Suprapubic skin (tissue), 4 donors: ENCODE measurements around the gene ICA1. TPM values are rescaled to one million over a fixed set of nuclear protein-coding genes. Genes with fewer than 3 reads are reported as not detected.
"Not testable (repeated sequence)": the region's sequence is repeated elsewhere in the genome, so short reads cannot be mapped to it uniquely, and the experiment has no call there.

Experiments
- DNase-seq, 2 donors: peaks; one replicate each; pipeline ENCODE4 v3.0.0-alpha.2; 2019; ENCODE audit warnings: low spot score in 2 of 2
- H3K27ac ChIP-seq: fragments of 200-600 bp; sonication (generic); one replicate; pipeline ENCODE4 v1.5.1; 2019
- H3K27me3 ChIP-seq: fragments of 200-600 bp; sonication (generic); one replicate; pipeline ENCODE4 v1.5.1; 2019
- H3K36me3 ChIP-seq: fragments of 200-600 bp; sonication (generic); one replicate; pipeline ENCODE4 v1.5.1; 2019
- H3K4me1 ChIP-seq: fragments of 200-600 bp; sonication (generic); one replicate; pipeline ENCODE4 v1.5.1; 2019
- H3K4me3 ChIP-seq: fragments of 200-600 bp; sonication (generic); one replicate; pipeline ENCODE4 v1.5.1; 2019; ENCODE audit warnings: mild to moderate bottlenecking
- H3K9me3 ChIP-seq: fragments of 200-600 bp; sonication (generic); one replicate; pipeline ENCODE4 v1.5.1; 2019
- CTCF ChIP-seq, 2 donors: fragments of 200-600 bp in 1 of 2; fragments of 450-650 bp in 1 of 2; sonication (generic) in 1 of 2; IDR thresholded peaks; one replicate each; pipeline ENCODE4 v1.5.1; 2016 to 2019; ENCODE audit warnings: antibody characterized with exemption in 2 of 2, mild to moderate bottlenecking in 1 of 2, moderate library complexity in 1 of 2
- EP300 ChIP-seq: sonication (generic); formaldehyde crosslinking; IDR thresholded peaks from one replicate; pipeline ENCODE4 v1.6.1; 2017; ENCODE audit warnings: antibody characterized with exemption
- POLR2A ChIP-seq, 2 donors: fragments of 450-650 bp; IDR thresholded peaks; one replicate each; pipeline ENCODE4 v1.6.1; 2017; ENCODE audit warnings: antibody characterized with exemption in 2 of 2, mild to moderate bottlenecking in 2 of 2, moderate library complexity in 2 of 2
- POLR2AphosphoS5 ChIP-seq, 3 donors: sonication (generic); formaldehyde crosslinking; IDR thresholded peaks; one replicate each; pipeline ENCODE4 v1.6.1; 2017; ENCODE audit warnings: antibody characterized with exemption in 3 of 3
- WGBS: methylation state at CpG from one replicate; pipeline ENCODE4 v1.1.5; 2018; 5-methylcytosine and 5-hydroxymethylcytosine counted together
- total RNA-seq, 4 donors: library from RNA; depleted of rRNA; stranded (reverse); fragments of >200 nt; gene quantifications; one replicate each; pipeline ENCODE4 v1.1.0, GENCODE V29; 2016

ICA1 gene
- total RNA-seq, 4 donors from 2014 or later = 22.3 to 140 (median 38.8) TPM

GRCh38 chr7:8249121-8249520 is 12.8 kb downstream of the ICA1 start:
- no peaks in the 10 kb centered on the region for H3K9me3 ChIP-seq
- no peak for TF ChIP-seq POLR2A (IDR thresholded peaks at IDR 0.05)
- TF ChIP-seq CTCF (IDR thresholded peaks at IDR 0.05) = no peak
- H3K27me3 ChIP-seq = no peaks in the 10 kb centered on the region
- no peak overlapping the region for H3K4me3 ChIP-seq
- WGBS = 84% methylated on average over 4 of the region's 4 CpGs
- no peak overlapping the region for H3K27ac ChIP-seq
- H3K4me1 ChIP-seq = no peaks in the 10 kb centered on the region
- no peaks in the 10 kb centered on the region for H3K36me3 ChIP-seq
- no peak for DNase-seq

- Histone ChIP-seq H3K4me3 (no peak overlapping the region), H3K27ac (no peak overlapping the region), H3K36me3 (no peaks in the 10 kb centered on the region), H3K9me3 (no peaks in the 10 kb centered on the region), H3K27me3 (no peaks in the 10 kb centered on the region), H3K4me1 (no peaks in the 10 kb centered on the region)
- no peak for DNase-seq
- 94% methylated on average over 2 of the region's 2 CpGs for WGBS
- no peak for TF ChIP-seq POLR2A (IDR thresholded peaks at IDR 0.05)
- no peak for TF ChIP-seq EP300
- TF ChIP-seq POLR2AphosphoS5 (IDR thresholded peaks at IDR 0.05) = no peak
- TF ChIP-seq CTCF (IDR thresholded peaks at IDR 0.05) = no peak
Measured at GRCh38 chr7:8246020-8246419, 15.9 kb downstream of the ICA1 start.

GRCh38 chr7:8245032-8245431 is 16.9 kb downstream of the ICA1 start:
- not testable (repeated sequence) for H3K27me3 ChIP-seq, H3K4me3 ChIP-seq, H3K4me1 ChIP-seq, DNase-seq, H3K9me3 ChIP-seq, H3K36me3 ChIP-seq, H3K27ac ChIP-seq
- 95% methylated on average over 5 of the region's 5 CpGs for WGBS

GRCh38 chr7:8243059-8243458 is 18.9 kb downstream of the ICA1 start:
- H3K27ac ChIP-seq, H3K36me3 ChIP-seq, DNase-seq, H3K4me1 ChIP-seq, H3K4me3 ChIP-seq, H3K27me3 ChIP-seq, H3K9me3 ChIP-seq: not testable (repeated sequence)
- 95% methylated on average over 5 of the region's 5 CpGs for WGBS

GRCh38 chr7:8239702-8240362 is 22.1 kb downstream of the ICA1 start:
- WGBS = 81% methylated on average over 9 of the region's 10 CpGs
- H3K36me3 ChIP-seq, DNase-seq, H3K4me1 ChIP-seq, H3K27ac ChIP-seq, H3K27me3 ChIP-seq, H3K9me3 ChIP-seq, H3K4me3 ChIP-seq: not testable (repeated sequence)

- Histone ChIP-seq H3K9me3 (no peaks in the 10 kb centered on the region), H3K36me3 (no peaks in the 10 kb centered on the region), H3K27me3 (no peaks in the 10 kb centered on the region), H3K4me3 (no peak overlapping the region), H3K4me1 (no peaks in the 10 kb centered on the region), H3K27ac (no peak overlapping the region)
- TF ChIP-seq POLR2AphosphoS5 (IDR thresholded peaks at IDR 0.05) (no peak), POLR2A (IDR thresholded peaks at IDR 0.05) (no peak), CTCF (IDR thresholded peaks at IDR 0.05) (no peak), EP300 (no peak)
- 35% methylated on average over 3 of the region's 3 CpGs for WGBS
- DNase-seq = no peak
Measured at GRCh38 chr7:8236780-8237407, 25.1 kb downstream of the ICA1 start.
